ENCODE measurements around the gene CERS2. TPM values are rescaled to one million over a fixed set of nuclear protein-coding genes. Genes with fewer than 3 reads are reported as not detected.
A peak's percentile ranks its signal among the peaks of the same experiment; 100 is the strongest.

Gene CERS2, protein sequence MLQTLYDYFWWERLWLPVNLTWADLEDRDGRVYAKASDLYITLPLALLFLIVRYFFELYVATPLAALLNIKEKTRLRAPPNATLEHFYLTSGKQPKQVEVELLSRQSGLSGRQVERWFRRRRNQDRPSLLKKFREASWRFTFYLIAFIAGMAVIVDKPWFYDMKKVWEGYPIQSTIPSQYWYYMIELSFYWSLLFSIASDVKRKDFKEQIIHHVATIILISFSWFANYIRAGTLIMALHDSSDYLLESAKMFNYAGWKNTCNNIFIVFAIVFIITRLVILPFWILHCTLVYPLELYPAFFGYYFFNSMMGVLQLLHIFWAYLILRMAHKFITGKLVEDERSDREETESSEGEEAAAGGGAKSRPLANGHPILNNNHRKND
- total RNA-seq, result 100 to 1,000 TPM; 129 to 132 TPM

DNA sequence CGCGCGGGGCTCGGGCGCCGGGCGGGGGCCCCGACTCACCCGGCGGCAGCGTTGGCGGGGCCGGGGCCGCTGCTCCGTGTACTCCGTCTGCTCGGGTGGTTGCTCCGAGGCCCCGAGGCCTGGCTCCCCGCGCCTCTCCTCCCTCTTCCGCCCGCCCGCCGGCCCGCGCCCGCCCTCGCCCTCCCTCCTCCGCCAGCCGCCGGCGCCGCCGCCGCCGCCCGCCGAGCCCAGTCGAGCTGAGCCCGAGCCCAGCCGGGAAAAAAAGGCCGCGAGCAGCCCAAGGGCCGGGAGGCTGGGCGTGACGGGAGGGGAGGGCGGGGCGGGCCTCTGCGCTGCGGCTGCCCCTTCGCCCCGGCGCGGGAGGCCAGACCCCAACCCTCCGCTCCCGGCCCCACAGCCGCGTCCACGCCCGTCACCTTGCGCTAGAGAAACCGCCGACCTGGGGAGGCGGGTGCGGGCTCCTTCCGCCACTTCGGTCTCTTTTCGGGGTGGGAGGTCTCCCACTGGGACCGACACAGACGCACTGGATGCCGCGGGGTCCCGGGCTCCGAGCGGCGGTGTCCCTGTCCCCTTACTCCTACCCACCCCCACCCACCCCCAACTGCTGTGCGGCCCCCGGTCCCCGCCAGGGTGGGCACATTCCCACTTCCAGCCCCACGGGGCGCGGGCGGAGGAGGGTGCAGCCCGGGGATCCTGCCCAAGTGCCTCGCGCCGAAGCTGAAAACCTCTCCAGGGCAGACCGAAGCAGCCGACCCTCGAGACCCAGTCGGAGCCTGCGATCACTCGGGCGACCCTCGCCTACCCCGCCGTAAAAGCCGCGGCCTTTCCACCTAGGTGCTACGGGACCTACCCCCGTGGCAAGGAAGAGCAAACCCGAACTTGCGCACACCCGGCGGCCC, at the start of gene CERS2:
Gene CERS2, minus strand, starts transcription at position 256 of the 899 bp plus-strand sequence. CDS start 5,745 bp downstream, outside the sequence.
- CTCF ChIA-PET, result interaction anchor here (1.0 to 8.4 kb wide), 5 partner anchors 11 to 52 kb away, joined by 4 to 103 read pairs (median 7); partner anchors contain the start of gene MINDY1
- TF ChIP-seq, protein P1, sequence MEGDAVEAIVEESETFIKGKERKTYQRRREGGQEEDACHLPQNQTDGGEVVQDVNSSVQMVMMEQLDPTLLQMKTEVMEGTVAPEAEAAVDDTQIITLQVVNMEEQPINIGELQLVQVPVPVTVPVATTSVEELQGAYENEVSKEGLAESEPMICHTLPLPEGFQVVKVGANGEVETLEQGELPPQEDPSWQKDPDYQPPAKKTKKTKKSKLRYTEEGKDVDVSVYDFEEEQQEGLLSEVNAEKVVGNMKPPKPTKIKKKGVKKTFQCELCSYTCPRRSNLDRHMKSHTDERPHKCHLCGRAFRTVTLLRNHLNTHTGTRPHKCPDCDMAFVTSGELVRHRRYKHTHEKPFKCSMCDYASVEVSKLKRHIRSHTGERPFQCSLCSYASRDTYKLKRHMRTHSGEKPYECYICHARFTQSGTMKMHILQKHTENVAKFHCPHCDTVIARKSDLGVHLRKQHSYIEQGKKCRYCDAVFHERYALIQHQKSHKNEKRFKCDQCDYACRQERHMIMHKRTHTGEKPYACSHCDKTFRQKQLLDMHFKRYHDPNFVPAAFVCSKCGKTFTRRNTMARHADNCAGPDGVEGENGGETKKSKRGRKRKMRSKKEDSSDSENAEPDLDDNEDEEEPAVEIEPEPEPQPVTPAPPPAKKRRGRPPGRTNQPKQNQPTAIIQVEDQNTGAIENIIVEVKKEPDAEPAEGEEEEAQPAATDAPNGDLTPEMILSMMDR (IDR thresholded peaks at IDR 0.05), result no peak
- peak within 1 kb of the TSS; percentile 90 for H3K27ac Mint-ChIP-seq
- intact Hi-C loops (cut with micrococcal nuclease), result loop anchor here (5.0 kb wide), 1 partner anchor 48 kb away; the partner anchor contains the start of gene SETDB1
- peaks cover 66% of the 10 kb centered on the region for H3K4me1 Mint-ChIP-seq (ENCODE audit: low read depth)
- H3K27me3 Mint-ChIP-seq, result no peaks in the 10 kb centered on the region
- H3K36me3 Mint-ChIP-seq (ENCODE audit: low read depth), result peaks cover 22% of the 10 kb centered on the region
- peak within 1 kb of the TSS; percentile 91 for H3K4me3 Mint-ChIP-seq
- H3K9me3 Mint-ChIP-seq, result no peaks in the 10 kb centered on the region
- DNase-seq, result peak; percentile 72
- POLR2A ChIA-PET, result interaction anchor here (0.7 to 1.8 kb wide), 10 partner anchors 11 to 395 kb away, joined by 3 to 10 read pairs (median 4); partner anchors contain the start of genes MCL1 and MINDY1
- peak; percentile 44 for ATAC-seq

DNA sequence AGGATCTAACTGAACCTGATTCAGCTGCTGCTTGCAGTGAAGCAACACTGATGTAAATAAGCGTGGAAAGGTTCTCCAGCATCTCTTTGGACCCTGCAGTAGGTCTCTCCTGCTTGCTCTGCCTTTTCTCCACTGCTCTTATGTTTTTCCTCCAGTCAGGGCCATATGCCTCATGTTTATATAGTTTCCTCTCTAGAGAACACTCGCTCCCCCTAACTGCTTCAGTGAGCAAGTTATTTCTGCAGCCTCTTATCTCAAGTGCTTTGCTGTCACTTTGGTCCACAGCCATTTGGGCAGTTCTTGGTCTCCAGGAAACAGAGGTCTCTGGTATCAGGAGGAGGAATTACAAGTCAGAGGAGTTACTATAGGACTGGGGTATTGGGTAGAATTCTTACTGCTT, 38.9 kb upstream of the CERS2 start:
- CTCF ChIA-PET, result interaction anchor here (1.6 kb wide), 1 partner anchor 11 kb away, joined by 7 read pairs; no protein-coding TSS in a partner anchor
- ATAC-seq (no peak), DNase-seq (no peak)
- H3K4me3 Mint-ChIP-seq, result no peak overlapping the region
- H3K27ac Mint-ChIP-seq, result no peak overlapping the region
- peaks cover 36% of the 10 kb centered on the region for H3K4me1 Mint-ChIP-seq (ENCODE audit: low read depth)
- no peaks in the 10 kb centered on the region for H3K27me3 Mint-ChIP-seq
- POLR2A ChIA-PET, result no interaction called here
- intact Hi-C loops (cut with micrococcal nuclease), result no loop called here
- H3K9me3 Mint-ChIP-seq, result no peaks in the 10 kb centered on the region
- peaks cover 3% of the 10 kb centered on the region for H3K36me3 Mint-ChIP-seq (ENCODE audit: low read depth)
- TF ChIP-seq, protein P1 (IDR thresholded peaks at IDR 0.05), result no peak

DNA sequence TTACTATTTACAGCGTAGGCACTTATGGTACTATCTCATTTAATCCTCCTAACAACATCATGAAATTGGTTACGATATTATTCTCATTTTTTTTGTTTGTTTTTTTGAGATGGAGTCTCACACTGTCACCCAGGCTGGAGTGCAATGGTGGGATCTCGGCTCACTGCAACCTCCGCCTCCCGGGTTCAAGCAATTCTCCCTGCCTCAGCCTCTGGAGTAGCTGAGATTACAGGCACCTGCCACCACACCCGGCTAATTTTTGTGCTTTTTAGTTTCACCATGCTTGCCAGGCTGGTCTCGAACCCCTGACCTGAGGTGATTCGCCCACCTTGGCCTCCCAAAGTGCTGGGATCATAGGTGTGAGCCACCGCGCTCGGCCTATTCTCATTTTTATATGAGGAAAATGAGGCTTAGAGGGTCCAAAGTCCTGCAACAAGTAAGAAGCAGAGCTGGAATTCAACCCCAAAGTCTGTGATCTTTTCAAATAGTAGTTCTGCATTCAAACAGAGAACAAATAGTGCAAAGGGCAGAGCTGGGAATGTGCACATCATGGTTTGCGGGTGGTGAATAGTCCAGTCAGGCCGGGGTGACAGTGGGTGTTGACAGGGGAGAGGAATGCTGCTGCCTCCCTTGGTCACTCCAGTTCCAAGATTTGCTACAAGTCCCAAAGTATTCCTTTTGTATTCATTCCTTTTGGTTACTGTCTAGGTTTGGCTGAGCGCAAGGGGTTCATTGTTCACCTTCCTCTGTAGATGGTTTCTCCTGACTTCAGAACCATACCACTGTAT, 38.2 kb upstream of the CERS2 start:
- DNase-seq, result no peak
- Mint-ChIP-seq H3K27ac (no peak overlapping the region), H3K4me3 (no peak overlapping the region), H3K36me3 (ENCODE audit: low read depth) (peaks cover 3% of the 10 kb centered on the region), H3K9me3 (no peaks in the 10 kb centered on the region), H3K27me3 (no peaks in the 10 kb centered on the region), H3K4me1 (ENCODE audit: low read depth) (peaks cover 38% of the 10 kb centered on the region)
- TF ChIP-seq, protein P1 (IDR thresholded peaks at IDR 0.05), result no peak
- no peak for ATAC-seq
- ChIA-PET POLR2A (interaction anchor here (0.7 kb wide), 1 partner anchor 18 kb away, joined by 3 read pairs; no protein-coding TSS in a partner anchor), CTCF (interaction anchor here (0.7 to 3.9 kb wide), 7 partner anchors 11 to 628 kb away, joined by 3 to 14 read pairs (median 5); partner anchors contain the start of gene TNFAIP8L2)
- intact Hi-C loops (cut with micrococcal nuclease), result no loop called here

DNA sequence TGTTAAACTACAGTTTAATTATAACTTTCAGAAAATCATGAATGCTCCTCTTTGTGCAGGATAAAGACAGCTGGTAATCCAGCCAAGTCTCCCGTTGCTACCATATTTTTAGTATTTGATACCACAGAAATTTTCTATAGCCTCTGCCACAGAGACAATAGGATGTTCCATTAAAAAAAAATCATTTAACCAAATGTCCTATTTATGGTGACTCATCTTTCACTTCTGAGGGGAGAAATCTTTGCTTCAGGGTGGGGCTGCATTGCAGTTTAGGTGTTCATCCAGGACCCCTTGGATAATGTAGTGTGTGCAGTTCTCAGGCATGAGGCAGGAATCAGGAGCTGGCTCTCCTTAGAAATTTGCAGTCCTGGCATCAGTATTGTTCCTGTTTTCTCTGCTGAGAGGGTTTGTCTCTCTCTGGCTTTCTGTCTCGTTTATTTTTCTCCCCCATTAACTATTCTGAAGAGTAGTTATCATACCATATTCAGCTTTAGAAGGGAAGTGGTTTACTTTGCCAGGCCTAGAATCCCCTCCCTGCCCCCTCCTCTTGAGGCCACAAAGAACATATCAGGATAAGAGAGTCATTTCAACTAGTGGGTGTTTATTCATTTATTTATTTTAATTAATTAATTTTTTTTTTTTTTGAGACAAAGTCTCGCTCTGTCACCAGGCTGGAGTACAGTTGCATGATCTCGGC, 36.7 kb upstream of the CERS2 start:
- POLR2A ChIA-PET, result interaction anchor here (0.6 to 1.6 kb wide), 5 partner anchors 9 to 238 kb away, joined by 3 to 5 read pairs (median 3); no protein-coding TSS in a partner anchor
- no peak overlapping the region for H3K4me3 Mint-ChIP-seq
- H3K27me3 Mint-ChIP-seq, result no peaks in the 10 kb centered on the region
- CTCF ChIA-PET, result interaction anchor here (0.6 to 3.9 kb wide), 8 partner anchors 9 to 270 kb away, joined by 3 to 18 read pairs (median 4); partner anchors contain the start of genes C1orf56 and TNFAIP8L2
- intact Hi-C loops (cut with micrococcal nuclease), result no loop called here
- TF ChIP-seq, protein P1 (IDR thresholded peaks at IDR 0.05), result no peak
- peak overlapping the region; percentile 59 for H3K27ac Mint-ChIP-seq
- peaks cover 3% of the 10 kb centered on the region for H3K36me3 Mint-ChIP-seq (ENCODE audit: low read depth)
- no peak for DNase-seq
- no peak for ATAC-seq
- no peaks in the 10 kb centered on the region for H3K9me3 Mint-ChIP-seq
- H3K4me1 Mint-ChIP-seq (ENCODE audit: low read depth), result peaks cover 54% of the 10 kb centered on the region
